GM23338 (cell line): ENCODE results near the gene MT1HL1. TPM values are rescaled to one million over a fixed set of nuclear protein-coding genes. Genes with fewer than 3 reads are reported as not detected.

ENCODE experiments used
- ATAC-seq: fragments of 200-7000 bp; cut with Tn5 transposase; 3 replicates; pipeline ENCODE4 v1.9.1; 2020
- DNase-seq: peaks from one replicate; pipeline ENCODE4 v3.0.0-alpha.2; 2015; ENCODE audit warnings: low spot score
- H2AFZ ChIP-seq: fragments of 200-600 bp; sonication (generic); 2 replicates; pipeline ENCODE4 v1.8.0; 2016; ENCODE audit warnings: antibody characterized with exemption, mild to moderate bottlenecking, moderate library complexity
- H3F3A ChIP-seq: fragments of 200-600 bp; sonication (generic); replicated peaks from 2 replicates; pipeline ENCODE4 v1.8.0; 2017; ENCODE audit warnings: antibody characterized with exemption, mixed run types, low read depth
- H3K27ac ChIP-seq: fragments of 200-600 bp; sonication (generic); 2 replicates; pipeline ENCODE4 v1.6.1; 2016; ENCODE audit warnings: low read depth
- H3K27me3 ChIP-seq: fragments of 200-600 bp; sonication (generic); 2 replicates; pipeline ENCODE4 v1.8.0; 2016; ENCODE audit warnings: mild to moderate bottlenecking, mixed run types, moderate library complexity; ENCODE audit not compliant: insufficient read depth
- H3K36me3 ChIP-seq: fragments of 200-600 bp; sonication (generic); 2 replicates; pipeline ENCODE4 v1.8.0; 2016; ENCODE audit warnings: mild to moderate bottlenecking; ENCODE audit not compliant: insufficient read depth
- H3K4me1 ChIP-seq: fragments of 200-600 bp; sonication (generic); 2 replicates; pipeline ENCODE4 v1.8.0; 2016; ENCODE audit warnings: mild to moderate bottlenecking, moderate library complexity; ENCODE audit not compliant: insufficient read depth
- H3K4me2 ChIP-seq: fragments of 200-600 bp; sonication (generic); 2 replicates; pipeline ENCODE4 v1.7.1; 2017; ENCODE audit warnings: mixed run types
- H3K4me3 ChIP-seq: fragments of 200-600 bp; sonication (generic); 2 replicates; pipeline ENCODE4 v1.6.1; 2016; ENCODE audit warnings: mixed run types
- H3K79me2 ChIP-seq: fragments of 200-600 bp; sonication (generic); replicated peaks from 2 replicates; pipeline ENCODE4 v1.8.0; 2017; ENCODE audit warnings: mild to moderate bottlenecking; ENCODE audit not compliant: insufficient read depth
- H3K9me2 ChIP-seq: fragments of 200-600 bp; sonication (generic); 2 replicates; pipeline ENCODE4 v1.8.0; 2017; ENCODE audit not compliant: insufficient read depth
- H4K20me1 ChIP-seq: fragments of 200-600 bp; sonication (generic); replicated peaks from 2 replicates; pipeline ENCODE4 v1.8.0; 2017; ENCODE audit warnings: mild to moderate bottlenecking; ENCODE audit not compliant: insufficient read depth
- H3K27ac Mint-ChIP-seq: 2 replicates; pipeline ENCODE4 v1.8.0; 2020; ENCODE audit warnings: inconsistent platforms, mild to moderate bottlenecking, moderate library complexity, mixed read lengths
- H3K27me3 Mint-ChIP-seq: 3 replicates; pipeline ENCODE4 v1.8.0; 2022; ENCODE audit warnings: low read depth, mild to moderate bottlenecking, moderate library complexity, mixed read lengths, inconsistent platforms; ENCODE audit not compliant: insufficient read depth, poor library complexity
- H3K36me3 Mint-ChIP-seq: 3 replicates; pipeline ENCODE4 v1.8.0; 2021; ENCODE audit warnings: low read depth, mild to moderate bottlenecking, inconsistent platforms, moderate library complexity, mixed read lengths
- H3K4me1 Mint-ChIP-seq: 3 replicates; pipeline ENCODE4 v1.8.0; 2020; ENCODE audit warnings: mild to moderate bottlenecking, inconsistent platforms, mixed read lengths
- H3K4me3 Mint-ChIP-seq: 3 replicates; pipeline ENCODE4 v1.8.0; 2021; ENCODE audit warnings: moderate library complexity, mild to moderate bottlenecking, inconsistent platforms, mixed read lengths
- H3K9me3 Mint-ChIP-seq: 3 replicates; pipeline ENCODE4 v1.8.0; 2020; ENCODE audit warnings: moderate library complexity, mild to moderate bottlenecking, inconsistent platforms, mixed read lengths
- CREB1 ChIP-seq: fragments of 250-450 bp; sonication (Bioruptor Pico); IDR thresholded peaks from 2 replicates; pipeline ENCODE4 v1.5.0; 2020; ENCODE audit warnings: low read depth, mild to moderate bottlenecking, moderate library complexity
- EZH2 ChIP-seq: fragments of 200-600 bp; sonication (generic); IDR thresholded peaks from one replicate; pipeline ENCODE4 v1.8.0; 2017; ENCODE audit warnings: antibody characterized with exemption, mild to moderate bottlenecking, low read depth; ENCODE audit not compliant: unreplicated experiment
- EZH2phosphoT487 ChIP-seq: fragments of 200-600 bp; sonication (generic); IDR thresholded peaks from one replicate; pipeline ENCODE4 v1.8.1; 2018; ENCODE audit warnings: antibody characterized with exemption; ENCODE audit not compliant: unreplicated experiment
- JUNB ChIP-seq: IDR thresholded peaks from one replicate; pipeline ENCODE4 v1.6.1; 2016; ENCODE audit warnings: antibody characterized with exemption; ENCODE audit not compliant: unreplicated experiment
- NANOG ChIP-seq: IDR thresholded peaks from 2 replicates; pipeline ENCODE4 v1.6.1; 2016; ENCODE audit warnings: antibody characterized with exemption, borderline replicate concordance
- POLR2AphosphoS5 ChIP-seq: IDR thresholded peaks from 2 replicates; pipeline ENCODE4 v1.6.1; 2016; ENCODE audit warnings: antibody characterized with exemption, low read depth
- STAT1 ChIP-seq: IDR thresholded peaks from one replicate; pipeline ENCODE4 v1.6.1; 2016; ENCODE audit warnings: antibody characterized with exemption; ENCODE audit not compliant: unreplicated experiment
- ZNF114 ChIP-seq: fragments of 250-450 bp; sonication (Bioruptor Pico); IDR thresholded peaks from 2 replicates; pipeline ENCODE4 v1.5.0; 2020; ENCODE audit warnings: mild to moderate bottlenecking, moderate library complexity
- ZNF331 ChIP-seq: fragments of 250-450 bp; sonication (Bioruptor Pico); IDR thresholded peaks from 2 replicates; pipeline ENCODE4 v1.5.0; 2020; ENCODE audit warnings: low read depth, mild to moderate bottlenecking, moderate library complexity
- polyA plus RNA-seq: library from polyadenylated mRNA; unstranded; fragments of >200 nt; fragmentation: Nextera tagmentation; extraction: Ambion mirVana; gene quantifications from 2 replicates; pipeline ENCODE4 v1.2.1, GENCODE V29; 2016
- total RNA-seq: library from RNA; depleted of rRNA; stranded (reverse); fragments of >200 nt; shearing (Covaris generic); gene quantifications from 2 replicates; pipeline ENCODE4 v1.2.3, GENCODE V29; 2014
- TF ChIP-seq, protein P1 (sequence below), 2 experiments: fragments of 200-600 bp in 1 of 2; sonication (generic) in 1 of 2; conservative IDR thresholded peaks; 2 replicates each; pipeline versions ENCODE4 v1.5.1 to v1.6.1; 2016 to 2017; ENCODE audit warnings: antibody characterized with exemption in 2 of 2, low read depth in 2 of 2, mild to moderate bottlenecking in 2 of 2, moderate library complexity in 1 of 2
- TF ChIP-seq, protein P2 (sequence below): fragments of 250-450 bp; sonication (Bioruptor Pico); IDR thresholded peaks from 2 replicates; pipeline ENCODE4 v1.5.0; 2020; ENCODE audit warnings: mild to moderate bottlenecking, moderate library complexity
- TF ChIP-seq, protein P3 (sequence below): IDR thresholded peaks from one replicate; pipeline ENCODE4 v1.6.1; 2018; ENCODE audit warnings: antibody characterized with exemption; ENCODE audit not compliant: unreplicated experiment
- TF ChIP-seq, protein P4 (sequence below): IDR thresholded peaks from 2 replicates; pipeline ENCODE4 v1.6.1; 2016; ENCODE audit warnings: antibody characterized with exemption

MT1HL1 gene
- total and polyA plus RNA-seq, 2 experiments from 2014 or later: not detected

DNA sequence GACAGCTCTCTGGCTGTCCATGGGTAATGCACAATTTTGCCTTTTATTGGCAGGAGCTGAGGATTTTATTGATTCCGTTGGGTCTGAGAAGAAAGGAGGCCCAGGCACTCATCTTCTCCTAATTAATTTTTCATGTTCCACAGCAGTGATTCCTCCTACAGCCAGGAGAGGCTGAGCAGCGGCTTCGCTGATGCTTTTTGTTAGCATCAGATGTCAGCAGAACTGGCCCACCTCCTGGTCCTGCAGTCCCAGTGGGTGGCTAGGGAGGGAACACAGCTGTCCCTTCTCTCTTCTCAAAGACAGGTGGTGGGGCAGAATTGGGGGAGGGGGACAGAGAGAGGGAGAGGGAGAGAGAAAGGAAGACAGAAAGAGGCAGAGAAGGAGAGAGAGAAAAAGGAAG, 5.7 kb downstream of the MT1HL1 start:
- Mint-ChIP-seq H3K27me3 (peaks cover 11% of the 10 kb centered on the region), H3K36me3 (no peaks in the 10 kb centered on the region), H3K27ac (no peak overlapping the region), H3K4me1 (peaks cover 16% of the 10 kb centered on the region), H3K4me3 (no peak overlapping the region), H3K9me3 (no peaks in the 10 kb centered on the region; the same call in 2 of the 3 replicates)
- Histone ChIP-seq H3K27me3 (no peaks in the 10 kb centered on the region), H3F3A (no peaks in the 10 kb centered on the region; the same call in 1 of the 2 replicates), H3K9me2 (no peaks in the 10 kb centered on the region), H3K4me2 (no peak overlapping the region), H3K4me3 (no peak overlapping the region), H4K20me1 (no peaks in the 10 kb centered on the region), H2AFZ (peak overlapping the region; percentile 87), H3K79me2 (no peaks in the 10 kb centered on the region), H3K27ac (no peak overlapping the region; the same call in 1 of the 2 replicates), H3K36me3 (no peaks in the 10 kb centered on the region), H3K4me1 (peaks cover 13% of the 10 kb centered on the region)
- DNase-seq (no peak), ATAC-seq (peak; percentile 69)
- TF ChIP-seq EZH2phosphoT487 (no peak), ZNF114 (CRISPR knock-in tag) (no peak), EZH2 (no peak), STAT1 (no peak), JUNB (no peak), NANOG (no peak), CREB1 (no peak), POLR2AphosphoS5 (no peak), ZNF331 (CRISPR knock-in tag) (no peak)
- TF ChIP-seq, protein P1, sequence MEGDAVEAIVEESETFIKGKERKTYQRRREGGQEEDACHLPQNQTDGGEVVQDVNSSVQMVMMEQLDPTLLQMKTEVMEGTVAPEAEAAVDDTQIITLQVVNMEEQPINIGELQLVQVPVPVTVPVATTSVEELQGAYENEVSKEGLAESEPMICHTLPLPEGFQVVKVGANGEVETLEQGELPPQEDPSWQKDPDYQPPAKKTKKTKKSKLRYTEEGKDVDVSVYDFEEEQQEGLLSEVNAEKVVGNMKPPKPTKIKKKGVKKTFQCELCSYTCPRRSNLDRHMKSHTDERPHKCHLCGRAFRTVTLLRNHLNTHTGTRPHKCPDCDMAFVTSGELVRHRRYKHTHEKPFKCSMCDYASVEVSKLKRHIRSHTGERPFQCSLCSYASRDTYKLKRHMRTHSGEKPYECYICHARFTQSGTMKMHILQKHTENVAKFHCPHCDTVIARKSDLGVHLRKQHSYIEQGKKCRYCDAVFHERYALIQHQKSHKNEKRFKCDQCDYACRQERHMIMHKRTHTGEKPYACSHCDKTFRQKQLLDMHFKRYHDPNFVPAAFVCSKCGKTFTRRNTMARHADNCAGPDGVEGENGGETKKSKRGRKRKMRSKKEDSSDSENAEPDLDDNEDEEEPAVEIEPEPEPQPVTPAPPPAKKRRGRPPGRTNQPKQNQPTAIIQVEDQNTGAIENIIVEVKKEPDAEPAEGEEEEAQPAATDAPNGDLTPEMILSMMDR (conservative IDR thresholded peaks at IDR 0.05; ENCODE audit: low read depth in 2 of 2): no peak
- TF ChIP-seq, protein P2, sequence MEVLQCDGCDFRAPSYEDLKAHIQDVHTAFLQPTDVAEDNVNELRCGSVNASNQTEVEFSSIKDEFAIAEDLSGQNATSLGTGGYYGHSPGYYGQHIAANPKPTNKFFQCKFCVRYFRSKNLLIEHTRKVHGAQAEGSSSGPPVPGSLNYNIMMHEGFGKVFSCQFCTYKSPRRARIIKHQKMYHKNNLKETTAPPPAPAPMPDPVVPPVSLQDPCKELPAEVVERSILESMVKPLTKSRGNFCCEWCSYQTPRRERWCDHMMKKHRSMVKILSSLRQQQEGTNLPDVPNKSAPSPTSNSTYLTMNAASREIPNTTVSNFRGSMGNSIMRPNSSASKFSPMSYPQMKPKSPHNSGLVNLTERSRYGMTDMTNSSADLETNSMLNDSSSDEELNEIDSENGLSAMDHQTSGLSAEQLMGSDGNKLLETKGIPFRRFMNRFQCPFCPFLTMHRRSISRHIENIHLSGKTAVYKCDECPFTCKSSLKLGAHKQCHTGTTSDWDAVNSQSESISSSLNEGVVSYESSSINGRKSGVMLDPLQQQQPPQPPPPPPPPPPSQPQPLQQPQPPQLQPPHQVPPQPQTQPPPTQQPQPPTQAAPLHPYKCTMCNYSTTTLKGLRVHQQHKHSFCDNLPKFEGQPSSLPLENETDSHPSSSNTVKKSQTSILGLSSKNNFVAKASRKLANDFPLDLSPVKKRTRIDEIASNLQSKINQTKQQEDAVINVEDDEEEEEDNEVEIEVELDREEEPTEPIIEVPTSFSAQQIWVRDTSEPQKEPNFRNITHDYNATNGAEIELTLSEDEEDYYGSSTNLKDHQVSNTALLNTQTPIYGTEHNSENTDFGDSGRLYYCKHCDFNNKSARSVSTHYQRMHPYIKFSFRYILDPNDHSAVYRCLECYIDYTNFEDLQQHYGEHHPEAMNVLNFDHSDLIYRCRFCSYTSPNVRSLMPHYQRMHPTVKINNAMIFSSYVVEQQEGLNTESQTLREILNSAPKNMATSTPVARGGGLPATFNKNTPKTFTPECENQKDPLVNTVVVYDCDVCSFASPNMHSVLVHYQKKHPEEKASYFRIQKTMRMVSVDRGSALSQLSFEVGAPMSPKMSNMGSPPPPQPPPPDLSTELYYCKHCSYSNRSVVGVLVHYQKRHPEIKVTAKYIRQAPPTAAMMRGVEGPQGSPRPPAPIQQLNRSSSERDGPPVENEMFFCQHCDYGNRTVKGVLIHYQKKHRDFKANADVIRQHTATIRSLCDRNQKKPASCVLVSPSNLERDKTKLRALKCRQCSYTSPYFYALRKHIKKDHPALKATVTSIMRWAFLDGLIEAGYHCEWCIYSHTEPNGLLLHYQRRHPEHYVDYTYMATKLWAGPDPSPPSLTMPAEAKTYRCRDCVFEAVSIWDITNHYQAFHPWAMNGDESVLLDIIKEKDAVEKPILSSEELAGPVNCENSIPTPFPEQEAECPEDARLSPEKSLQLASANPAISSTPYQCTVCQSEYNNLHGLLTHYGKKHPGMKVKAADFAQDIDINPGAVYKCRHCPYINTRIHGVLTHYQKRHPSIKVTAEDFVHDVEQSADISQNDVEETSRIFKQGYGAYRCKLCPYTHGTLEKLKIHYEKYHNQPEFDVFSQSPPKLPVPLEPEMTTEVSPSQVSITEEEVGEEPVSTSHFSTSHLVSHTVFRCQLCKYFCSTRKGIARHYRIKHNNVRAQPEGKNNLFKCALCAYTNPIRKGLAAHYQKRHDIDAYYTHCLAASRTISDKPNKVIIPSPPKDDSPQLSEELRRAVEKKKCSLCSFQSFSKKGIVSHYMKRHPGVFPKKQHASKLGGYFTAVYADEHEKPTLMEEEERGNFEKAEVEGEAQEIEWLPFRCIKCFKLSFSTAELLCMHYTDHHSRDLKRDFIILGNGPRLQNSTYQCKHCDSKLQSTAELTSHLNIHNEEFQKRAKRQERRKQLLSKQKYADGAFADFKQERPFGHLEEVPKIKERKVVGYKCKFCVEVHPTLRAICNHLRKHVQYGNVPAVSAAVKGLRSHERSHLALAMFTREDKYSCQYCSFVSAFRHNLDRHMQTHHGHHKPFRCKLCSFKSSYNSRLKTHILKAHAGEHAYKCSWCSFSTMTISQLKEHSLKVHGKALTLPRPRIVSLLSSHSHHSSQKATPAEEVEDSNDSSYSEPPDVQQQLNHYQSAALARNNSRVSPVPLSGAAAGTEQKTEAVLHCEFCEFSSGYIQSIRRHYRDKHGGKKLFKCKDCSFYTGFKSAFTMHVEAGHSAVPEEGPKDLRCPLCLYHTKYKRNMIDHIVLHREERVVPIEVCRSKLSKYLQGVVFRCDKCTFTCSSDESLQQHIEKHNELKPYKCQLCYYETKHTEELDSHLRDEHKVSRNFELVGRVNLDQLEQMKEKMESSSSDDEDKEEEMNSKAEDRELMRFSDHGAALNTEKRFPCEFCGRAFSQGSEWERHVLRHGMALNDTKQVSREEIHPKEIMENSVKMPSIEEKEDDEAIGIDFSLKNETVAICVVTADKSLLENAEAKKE (CRISPR knock-in tag): no peak
- TF ChIP-seq, protein P3, sequence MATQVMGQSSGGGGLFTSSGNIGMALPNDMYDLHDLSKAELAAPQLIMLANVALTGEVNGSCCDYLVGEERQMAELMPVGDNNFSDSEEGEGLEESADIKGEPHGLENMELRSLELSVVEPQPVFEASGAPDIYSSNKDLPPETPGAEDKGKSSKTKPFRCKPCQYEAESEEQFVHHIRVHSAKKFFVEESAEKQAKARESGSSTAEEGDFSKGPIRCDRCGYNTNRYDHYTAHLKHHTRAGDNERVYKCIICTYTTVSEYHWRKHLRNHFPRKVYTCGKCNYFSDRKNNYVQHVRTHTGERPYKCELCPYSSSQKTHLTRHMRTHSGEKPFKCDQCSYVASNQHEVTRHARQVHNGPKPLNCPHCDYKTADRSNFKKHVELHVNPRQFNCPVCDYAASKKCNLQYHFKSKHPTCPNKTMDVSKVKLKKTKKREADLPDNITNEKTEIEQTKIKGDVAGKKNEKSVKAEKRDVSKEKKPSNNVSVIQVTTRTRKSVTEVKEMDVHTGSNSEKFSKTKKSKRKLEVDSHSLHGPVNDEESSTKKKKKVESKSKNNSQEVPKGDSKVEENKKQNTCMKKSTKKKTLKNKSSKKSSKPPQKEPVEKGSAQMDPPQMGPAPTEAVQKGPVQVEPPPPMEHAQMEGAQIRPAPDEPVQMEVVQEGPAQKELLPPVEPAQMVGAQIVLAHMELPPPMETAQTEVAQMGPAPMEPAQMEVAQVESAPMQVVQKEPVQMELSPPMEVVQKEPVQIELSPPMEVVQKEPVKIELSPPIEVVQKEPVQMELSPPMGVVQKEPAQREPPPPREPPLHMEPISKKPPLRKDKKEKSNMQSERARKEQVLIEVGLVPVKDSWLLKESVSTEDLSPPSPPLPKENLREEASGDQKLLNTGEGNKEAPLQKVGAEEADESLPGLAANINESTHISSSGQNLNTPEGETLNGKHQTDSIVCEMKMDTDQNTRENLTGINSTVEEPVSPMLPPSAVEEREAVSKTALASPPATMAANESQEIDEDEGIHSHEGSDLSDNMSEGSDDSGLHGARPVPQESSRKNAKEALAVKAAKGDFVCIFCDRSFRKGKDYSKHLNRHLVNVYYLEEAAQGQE: no peak
- TF ChIP-seq, protein P4, sequence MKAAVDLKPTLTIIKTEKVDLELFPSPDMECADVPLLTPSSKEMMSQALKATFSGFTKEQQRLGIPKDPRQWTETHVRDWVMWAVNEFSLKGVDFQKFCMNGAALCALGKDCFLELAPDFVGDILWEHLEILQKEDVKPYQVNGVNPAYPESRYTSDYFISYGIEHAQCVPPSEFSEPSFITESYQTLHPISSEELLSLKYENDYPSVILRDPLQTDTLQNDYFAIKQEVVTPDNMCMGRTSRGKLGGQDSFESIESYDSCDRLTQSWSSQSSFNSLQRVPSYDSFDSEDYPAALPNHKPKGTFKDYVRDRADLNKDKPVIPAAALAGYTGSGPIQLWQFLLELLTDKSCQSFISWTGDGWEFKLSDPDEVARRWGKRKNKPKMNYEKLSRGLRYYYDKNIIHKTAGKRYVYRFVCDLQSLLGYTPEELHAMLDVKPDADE: no peak
